AG09319 (cell line): ENCODE measurements around the gene WNT7B.

Experiments used
- DNase-seq: peaks from one replicate; pipeline ENCODE4 v3.0.0-alpha.2; 2010; ENCODE audit warnings: low read depth; ENCODE audit errors: extremely low read depth
- TF ChIP-seq, protein P1 (sequence below): IDR thresholded peaks from 2 replicates; pipeline ENCODE4 v1.5.1; 2011; ENCODE audit warnings: low read depth, mild to moderate bottlenecking, inconsistent platforms, low read length, moderate library complexity

WNT7B gene

DNA sequence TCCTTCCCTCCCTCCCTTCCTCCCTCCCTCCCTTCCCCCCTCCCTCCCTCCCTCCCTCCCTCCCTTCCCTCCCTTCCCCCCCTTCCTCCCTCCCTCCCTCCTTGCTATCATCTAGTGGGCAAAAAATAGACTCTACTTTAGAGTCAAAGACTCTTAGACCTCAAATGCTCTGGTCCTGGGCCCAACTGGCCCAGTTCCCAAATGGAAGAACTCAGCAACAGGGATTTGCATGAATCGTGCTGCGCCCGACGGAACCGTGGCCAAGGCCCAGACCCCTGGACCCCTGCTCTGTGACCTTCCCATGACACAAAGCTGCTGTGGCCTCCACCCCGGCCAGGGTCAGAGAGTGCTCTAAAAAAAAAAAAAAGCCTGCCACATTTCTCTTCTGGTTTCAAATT, 97.4 kb downstream of the WNT7B start:
- DNase-seq: no peak
- TF ChIP-seq, protein P1, sequence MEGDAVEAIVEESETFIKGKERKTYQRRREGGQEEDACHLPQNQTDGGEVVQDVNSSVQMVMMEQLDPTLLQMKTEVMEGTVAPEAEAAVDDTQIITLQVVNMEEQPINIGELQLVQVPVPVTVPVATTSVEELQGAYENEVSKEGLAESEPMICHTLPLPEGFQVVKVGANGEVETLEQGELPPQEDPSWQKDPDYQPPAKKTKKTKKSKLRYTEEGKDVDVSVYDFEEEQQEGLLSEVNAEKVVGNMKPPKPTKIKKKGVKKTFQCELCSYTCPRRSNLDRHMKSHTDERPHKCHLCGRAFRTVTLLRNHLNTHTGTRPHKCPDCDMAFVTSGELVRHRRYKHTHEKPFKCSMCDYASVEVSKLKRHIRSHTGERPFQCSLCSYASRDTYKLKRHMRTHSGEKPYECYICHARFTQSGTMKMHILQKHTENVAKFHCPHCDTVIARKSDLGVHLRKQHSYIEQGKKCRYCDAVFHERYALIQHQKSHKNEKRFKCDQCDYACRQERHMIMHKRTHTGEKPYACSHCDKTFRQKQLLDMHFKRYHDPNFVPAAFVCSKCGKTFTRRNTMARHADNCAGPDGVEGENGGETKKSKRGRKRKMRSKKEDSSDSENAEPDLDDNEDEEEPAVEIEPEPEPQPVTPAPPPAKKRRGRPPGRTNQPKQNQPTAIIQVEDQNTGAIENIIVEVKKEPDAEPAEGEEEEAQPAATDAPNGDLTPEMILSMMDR: no peak

DNA sequence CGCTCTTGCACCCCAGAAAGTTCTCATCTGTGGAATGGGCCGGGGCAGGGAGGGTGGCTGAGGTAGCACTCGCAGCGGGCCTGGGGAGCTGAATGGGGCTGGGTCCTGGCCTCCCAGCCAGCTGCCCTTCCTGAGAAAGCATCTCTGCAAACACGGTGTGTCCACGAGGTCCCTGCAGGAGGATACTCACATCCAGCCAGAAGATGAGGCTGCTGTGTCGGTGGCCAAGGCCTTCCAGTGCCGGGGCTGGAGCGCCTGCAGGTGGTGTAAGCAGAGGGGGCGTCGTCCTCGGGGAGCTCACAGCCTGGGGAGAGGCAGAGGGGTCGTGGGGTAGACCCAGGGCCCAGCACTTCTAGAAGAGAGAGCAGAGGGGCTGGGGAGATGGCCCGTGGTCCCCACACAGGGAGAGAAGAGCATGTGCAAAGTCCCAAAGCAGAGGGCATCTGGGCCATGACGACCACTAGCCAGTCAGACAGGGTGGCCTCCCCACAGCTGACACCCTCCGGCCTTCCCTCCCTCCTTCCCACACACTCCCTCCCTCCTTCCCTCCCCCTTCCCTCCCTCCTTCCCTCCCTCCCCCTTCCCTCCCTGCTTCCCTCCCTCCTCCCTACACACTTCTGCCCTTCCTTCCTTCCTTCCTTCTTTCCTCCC, 97.9 kb downstream of the WNT7B start:
- no peak for DNase-seq
- TF ChIP-seq, protein P1: no peak

DNA sequence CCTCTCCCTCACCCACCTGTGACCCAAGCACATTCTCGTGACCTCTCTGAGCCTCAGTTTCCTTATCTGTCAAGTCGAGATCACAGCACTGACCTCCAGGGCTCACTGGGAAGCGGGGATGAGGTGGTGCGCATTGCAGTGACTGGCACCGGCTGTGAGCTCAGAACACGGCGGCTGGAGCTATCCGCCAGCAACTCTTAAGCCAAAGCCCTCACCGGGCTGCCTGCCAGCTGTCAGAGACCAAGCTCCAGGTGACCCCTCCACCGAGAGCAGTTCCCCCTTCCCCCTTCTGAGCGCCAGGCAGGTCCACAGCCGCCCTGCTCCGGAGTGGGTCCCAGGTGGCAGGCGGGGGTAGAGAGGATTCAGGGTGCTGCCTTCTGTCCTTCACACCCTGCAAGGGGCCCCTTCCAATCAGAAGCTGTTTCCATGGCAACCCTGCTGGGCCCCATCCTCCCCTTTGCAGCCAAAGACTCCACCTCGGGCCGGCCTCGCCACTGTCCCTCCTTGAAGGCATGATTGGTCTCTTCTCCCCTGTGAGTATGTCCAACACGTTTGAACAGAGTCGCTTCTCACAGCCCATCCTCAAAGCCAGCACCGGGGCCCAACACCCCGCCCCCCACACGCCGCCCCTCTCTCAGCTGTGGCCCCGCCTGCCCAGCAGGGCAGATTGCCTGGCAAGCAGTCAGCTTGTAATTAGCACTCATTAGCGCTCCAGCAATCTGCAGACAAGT, 98.7 kb downstream of the WNT7B start:
- DNase-seq: no peak
- TF ChIP-seq, protein P1: no peak

DNA sequence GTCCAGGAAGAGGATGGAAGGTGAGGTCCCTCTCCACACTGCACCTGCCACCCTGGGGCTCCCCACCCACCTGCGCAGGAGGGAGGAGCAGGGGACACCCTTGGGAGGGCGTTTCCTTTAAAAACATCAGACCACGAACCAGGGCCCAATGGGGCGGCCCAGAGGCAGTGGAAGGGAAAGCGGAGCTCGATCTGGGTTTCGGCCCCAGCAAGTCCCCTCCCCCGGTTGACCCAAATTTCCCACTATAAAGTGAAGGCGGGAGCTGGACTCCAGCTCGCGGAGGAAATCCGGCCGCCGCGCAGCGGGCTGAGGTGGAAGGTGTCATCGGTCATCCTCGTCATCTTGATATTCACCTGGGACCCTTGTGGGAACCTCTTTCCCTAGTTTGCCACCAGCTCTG, 99.3 kb downstream of the WNT7B start:
- TF ChIP-seq, protein P1: no peak
- no peak for DNase-seq

DNA sequence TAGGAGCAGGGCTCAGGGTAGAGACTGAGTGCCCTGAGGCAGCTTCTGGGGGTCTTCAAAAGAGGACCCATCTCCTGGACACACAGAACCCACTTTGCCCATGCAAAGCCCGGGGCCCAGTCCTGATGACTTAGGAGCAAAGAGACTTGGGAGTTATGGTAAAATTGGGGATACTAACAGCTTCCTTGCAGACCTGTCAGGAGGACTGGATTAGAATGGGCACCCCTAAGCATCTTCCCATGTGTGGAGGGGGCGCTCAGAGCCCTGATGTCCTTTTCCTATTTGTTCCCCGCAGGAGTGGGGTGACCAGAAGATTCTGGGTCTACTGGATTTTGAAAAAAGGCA, 100.0 kb downstream of the WNT7B start:
- TF ChIP-seq, protein P1: no peak
- no peak for DNase-seq

DNA sequence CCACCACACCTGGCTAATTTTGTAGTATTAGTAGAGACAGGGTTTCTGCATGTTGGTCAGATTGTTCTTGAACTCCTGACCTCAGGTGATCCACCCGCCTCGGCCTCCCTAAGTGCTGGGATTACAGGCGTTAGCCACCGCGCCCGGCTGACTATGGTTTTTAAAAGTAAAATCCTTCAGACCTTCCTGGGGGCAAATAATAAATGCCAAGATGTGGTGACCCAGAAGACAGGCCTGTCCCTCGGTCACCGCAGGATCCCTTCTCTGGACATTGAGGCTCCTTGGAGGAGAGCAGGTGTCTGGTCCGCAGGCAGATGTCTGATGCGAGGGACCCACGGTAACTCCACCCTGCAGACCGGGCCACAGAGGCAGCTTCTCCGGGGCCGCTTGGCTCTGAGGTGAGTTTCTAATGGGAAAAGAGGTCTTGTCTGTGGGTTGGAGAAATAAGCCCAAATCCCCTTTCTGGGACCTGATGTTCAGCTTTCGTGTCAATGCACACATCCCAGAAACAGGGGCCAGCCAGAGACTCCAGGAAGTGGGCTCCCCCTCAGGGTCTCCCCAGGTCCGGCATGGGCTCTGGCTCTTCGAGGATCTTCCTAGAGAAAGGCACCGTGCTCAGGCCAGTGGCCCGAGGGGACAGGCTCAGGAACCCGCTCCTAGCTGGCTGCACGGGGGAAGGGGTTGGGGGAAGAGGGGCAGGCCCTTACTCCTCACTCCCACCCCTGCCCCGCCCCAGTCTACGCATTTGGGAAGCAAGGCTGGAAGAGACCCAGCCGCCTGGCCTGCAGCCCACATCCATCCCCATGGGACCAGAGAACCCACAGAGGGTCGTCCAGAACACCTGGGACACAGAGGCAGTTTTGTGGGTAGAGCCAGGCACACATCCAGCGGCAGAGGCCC, 100.6 kb downstream of the WNT7B start:
- DNase-seq: no peak
- TF ChIP-seq, protein P1: no peak

DNA sequence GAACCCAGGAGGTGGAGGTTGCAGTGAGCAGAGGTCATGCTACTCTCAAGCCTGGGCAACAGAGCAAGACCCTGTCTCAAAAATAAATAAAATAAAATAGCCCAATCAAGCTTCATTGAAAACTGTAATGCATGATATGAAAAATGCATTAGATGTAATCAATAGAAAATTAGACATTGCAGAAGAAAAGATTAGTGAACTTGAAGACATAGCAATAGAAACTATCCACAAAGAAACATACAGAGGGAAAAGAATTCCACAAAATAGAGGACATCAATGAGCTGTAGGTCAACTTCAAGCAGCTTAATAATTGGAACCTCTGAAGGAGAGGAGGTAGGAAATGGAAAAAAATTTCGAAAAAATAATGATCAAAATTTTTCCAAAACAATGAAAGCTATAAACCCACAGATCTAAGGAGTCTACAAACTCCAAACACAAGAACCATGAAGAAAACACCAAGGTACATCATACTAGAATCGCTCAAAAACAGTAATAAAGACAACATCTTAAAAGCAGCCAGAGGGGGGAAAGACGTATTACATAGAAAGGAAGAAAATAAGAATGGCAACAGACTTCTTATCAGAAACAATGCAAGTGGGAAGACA, 104.2 kb downstream of the WNT7B start:
- no peak for DNase-seq
- TF ChIP-seq, protein P1: no peak
